Measurements from ENCODE around the gene CHRNA10. TPM values are rescaled to one million over a fixed set of nuclear protein-coding genes. Genes with fewer than 3 reads are reported as not detected.

CHRNA10 gene
- total and polyA plus RNA-seq, 2 of the 13 experiments (the other 11 are each of a cell fraction or from before 2014, with no cell fraction given), result 0.53 to 0.71 TPM

- no peak for TF ChIP-seq ZBTB34 (CRISPR knock-in tag; IDR thresholded peaks at IDR 0.05)
Observed at GRCh38 chr11:3674189-3674588, 3.0 kb upstream of the CHRNA10 start (continued).

- H3K27ac ChIP-seq (ENCODE audit: extremely low read length, insufficient read depth, low read length), result no peak overlapping the region
- no peaks in the 10 kb centered on the region for H3K4me1 ChIP-seq (ENCODE audit: insufficient read depth, low read length)
- H3K9me3 ChIP-seq (ENCODE audit: low read length), result no peaks in the 10 kb centered on the region
- FAIRE-seq (no peak), DNase-seq (ENCODE audit: low spot score) (no peak), ATAC-seq (peak; percentile 20)
- in situ Hi-C loops (cut with HindIII; ENCODE audit: extremely low pct_ligation_motif_present, low pct_unique_long_range_greater_than_20kb), result no loop called here
- intact Hi-C loops (cut with micrococcal nuclease; ENCODE audit: unreplicated experiment), result no loop called here
- H4K20me1 ChIP-seq (ENCODE audit: insufficient read depth, low read length), result no peaks in the 10 kb centered on the region
- no peak overlapping the region for H3K4me2 ChIP-seq (ENCODE audit: low read depth, low read length)
- peaks cover 4 to 18% of the 10 kb centered on the region in 2 experiments; a peak in 4 of 5 replicates for H3K36me3 ChIP-seq (replicated peaks in 1 of 2; ENCODE audit: control insufficient read depth in 1 of 2, insufficient read depth in 2 of 2, low read length in 2 of 2)
- H3K27me3 ChIP-seq (ENCODE audit: control insufficient read depth in 1 of 2, insufficient read depth in 2 of 2, low read length in 2 of 2), result no peaks in the 10 kb centered on the region
- WGBS (ENCODE audit: low lambda C conversion rate), result 100% methylated on average over 4 of the region's 5 CpGs
- POLR2A ChIA-PET, result no interaction called here
- H3K9ac ChIP-seq (ENCODE audit: insufficient read depth, low read depth, low read length), result no peak overlapping the region
- no peak overlapping the region for H3K4me3 ChIP-seq (replicated peaks in 1 of 3; ENCODE audit: insufficient read depth in 1 of 3, low read depth in 2 of 3, low read length in 3 of 3)
- H2AFZ ChIP-seq (ENCODE audit: low read length), result no peak overlapping the region
- no TSS peak for BruUV-seq (replicated peaks)
- CTCF ChIA-PET (ENCODE audit: low intra/inter-chr PET ratio, low total read pairs), result no interaction called here
- H3K79me2 ChIP-seq (ENCODE audit: insufficient read depth, low read length), result no peaks in the 10 kb centered on the region
- TF ChIP-seq RAD21 (CRISPR knock-in tag; IDR thresholded peaks at IDR 0.05) (no peak), KLF11 (CRISPR knock-in tag; IDR thresholded peaks at IDR 0.05) (no peak), ZNF276 (CRISPR knock-in tag; IDR thresholded peaks at IDR 0.05; ENCODE audit: low read depth) (no peak), MYPOP (CRISPR knock-in tag; IDR thresholded peaks at IDR 0.05) (no peak), SNAPC2 (CRISPR knock-in tag; IDR thresholded peaks at IDR 0.05) (no peak), HOXA7 (CRISPR knock-in tag; IDR thresholded peaks at IDR 0.05) (no peak), ZNF30 (CRISPR knock-in tag; IDR thresholded peaks at IDR 0.05) (no peak), RXRB (CRISPR knock-in tag; IDR thresholded peaks at IDR 0.05; ENCODE audit: borderline replicate concordance) (no peak), NFE2L2 (IDR thresholded peaks at IDR 0.05; ENCODE audit: low read length) (no peak), PHF5A (CRISPR knock-in tag; IDR thresholded peaks at IDR 0.05; ENCODE audit: low read depth, unreplicated experiment) (no peak), ZNF205 (CRISPR knock-in tag; IDR thresholded peaks at IDR 0.05) (no peak), ZNF747 (CRISPR knock-in tag; IDR thresholded peaks at IDR 0.05; ENCODE audit: borderline replicate concordance) (no peak), ZNF263 (CRISPR knock-in tag; IDR thresholded peaks at IDR 0.05) (no peak), ZMAT5 (CRISPR knock-in tag; IDR thresholded peaks at IDR 0.05; ENCODE audit: borderline replicate concordance, low read depth) (no peak), POGK (CRISPR knock-in tag; conservative IDR thresholded peaks at IDR 0.05) (no peak)
Observed at GRCh38 chr11:3669742-3670183, 1.4 kb downstream of the CHRNA10 start.
